Loucy (cell line): ENCODE data around the gene CDX1.

Experiments used
- H2AFZ ChIP-seq: fragments of 200-600 bp; sonication (generic); 2 replicates; pipeline ENCODE4 v1.6.0; 2016; ENCODE audit warnings: antibody characterized with exemption, mild to moderate bottlenecking, low read length, moderate library complexity
- H3F3A ChIP-seq: fragments of 200-600 bp; 2 replicates; pipeline ENCODE4 v1.6.0; 2016; ENCODE audit warnings: antibody characterized with exemption, low read depth, mild to moderate bottlenecking
- H3K27me3 ChIP-seq: fragments of 200-600 bp; sonication (generic); 2 replicates; pipeline ENCODE4 v1.6.1; 2014; ENCODE audit warnings: low read length, mild to moderate bottlenecking; ENCODE audit not compliant: insufficient read depth, poor library complexity, severe bottlenecking
- H3K36me3 ChIP-seq: fragments of 200-600 bp; sonication (generic); 2 replicates; pipeline ENCODE4 v1.6.1; 2016; ENCODE audit warnings: low read length; ENCODE audit not compliant: insufficient read depth
- H3K4me1 ChIP-seq: fragments of 200-600 bp; sonication (generic); 2 replicates; pipeline ENCODE4 v1.5.1; 2014; ENCODE audit warnings: low read length, mild to moderate bottlenecking; ENCODE audit not compliant: insufficient read depth, poor library complexity, severe bottlenecking
- H3K4me2 ChIP-seq: fragments of 200-600 bp; sonication (generic); 2 replicates; pipeline ENCODE4 v1.6.0; 2014; ENCODE audit warnings: antibody characterized with exemption, low read length, low read depth, mild to moderate bottlenecking; ENCODE audit not compliant: poor library complexity, severe bottlenecking
- H3K4me3 ChIP-seq: fragments of 200-600 bp; sonication (generic); 2 replicates; pipeline ENCODE4 v1.5.1; 2014; ENCODE audit warnings: low read length, mild to moderate bottlenecking, mixed read lengths; ENCODE audit not compliant: poor library complexity, severe bottlenecking
- H3K79me2 ChIP-seq: fragments of 200-600 bp; sonication (generic); 2 replicates; pipeline ENCODE4 v1.6.1; 2014; ENCODE audit warnings: low read length; ENCODE audit not compliant: insufficient read depth
- H3K9ac ChIP-seq: fragments of 200-600 bp; sonication (generic); 2 replicates; pipeline ENCODE4 v1.6.0; 2014; ENCODE audit warnings: mild to moderate bottlenecking, low read depth, low read length, moderate library complexity; ENCODE audit not compliant: poor library complexity, severe bottlenecking
- H3K9me2 ChIP-seq: fragments of 200-600 bp; sonication (generic); replicated peaks from 2 replicates; pipeline ENCODE4 v1.6.1; 2016; ENCODE audit warnings: low read depth, low read length, mixed read lengths
- H3K9me3 ChIP-seq: fragments of 200-600 bp; sonication (generic); 2 replicates; pipeline ENCODE4 v1.6.1; 2014; ENCODE audit warnings: mild to moderate bottlenecking, antibody characterized with exemption, low read length, low read depth; ENCODE audit not compliant: insufficient read depth
- H4K20me1 ChIP-seq: fragments of 200-600 bp; sonication (generic); 2 replicates; pipeline ENCODE4 v1.6.0; 2014; ENCODE audit warnings: antibody characterized with exemption, low read length, mild to moderate bottlenecking; ENCODE audit not compliant: insufficient read depth, poor library complexity, severe bottlenecking
- CTCF ChIP-seq: fragments of 200-600 bp; sonication (generic); conservative IDR thresholded peaks from 2 replicates; pipeline ENCODE4 v1.5.1; 2014; ENCODE audit warnings: mild to moderate bottlenecking, antibody characterized with exemption, low read length
- EZH2phosphoT487 ChIP-seq: fragments of 200-600 bp; IDR thresholded peaks from 2 replicates; pipeline ENCODE4 v1.6.1; 2018; ENCODE audit warnings: antibody characterized with exemption, mild to moderate bottlenecking, moderate library complexity, borderline replicate concordance

Gene CDX1

GRCh38 chr5:150167908-150168307, 1.3 kb downstream of the CDX1 start:
- Histone ChIP-seq H3K9ac (no peak overlapping the region), H3K9me3 (no peaks in the 10 kb centered on the region), H3K4me2 (no peak overlapping the region), H3K36me3 (no peaks in the 10 kb centered on the region), H3K27me3 (no peaks in the 10 kb centered on the region), H4K20me1 (no peaks in the 10 kb centered on the region), H3K9me2 (no peaks in the 10 kb centered on the region), H3K4me3 (no peak overlapping the region), H2AFZ (no peak overlapping the region), H3F3A (no peaks in the 10 kb centered on the region), H3K4me1 (peaks cover 18% of the 10 kb centered on the region), H3K79me2 (no peaks in the 10 kb centered on the region)
- no peak for TF ChIP-seq EZH2phosphoT487
- TF ChIP-seq CTCF: no peak; the same call in 1 of the 2 replicates

- no peaks in the 10 kb centered on the region for H3K27me3 ChIP-seq
These were observed 2.3 kb downstream of the CDX1 start for GRCh38 chr5:150168864-150169263.

DNA sequence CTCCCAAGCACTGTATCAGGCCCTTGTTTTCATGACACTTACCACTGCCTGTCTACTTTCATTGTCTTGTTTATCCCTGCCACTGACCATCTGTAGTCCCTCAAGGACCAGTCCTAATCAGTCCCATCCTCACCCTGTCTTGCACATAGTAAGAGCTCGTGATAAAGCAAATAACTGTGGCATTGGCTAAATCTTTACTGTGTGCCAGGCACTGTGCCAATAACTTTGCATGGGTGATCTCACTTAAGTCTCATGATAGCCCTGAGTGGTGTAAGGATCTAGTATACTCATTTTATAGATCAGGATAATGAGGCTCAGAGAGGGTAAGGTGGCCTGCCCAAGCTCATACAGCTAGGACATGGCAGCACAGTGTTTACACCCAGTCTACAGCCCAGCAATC, 5.6 kb downstream of the CDX1 start:
- Histone ChIP-seq H2AFZ (no peak overlapping the region), H3K79me2 (no peaks in the 10 kb centered on the region), H3K9me2 (no peaks in the 10 kb centered on the region), H3K4me3 (no peak overlapping the region), H3K36me3 (no peaks in the 10 kb centered on the region), H3K4me2 (no peak overlapping the region), H4K20me1 (no peaks in the 10 kb centered on the region), H3K9me3 (no peaks in the 10 kb centered on the region), H3K4me1 (no peaks in the 10 kb centered on the region), H3K27me3 (no peaks in the 10 kb centered on the region), H3F3A (no peaks in the 10 kb centered on the region), H3K9ac (no peak overlapping the region)
- no peak for TF ChIP-seq CTCF
- TF ChIP-seq EZH2phosphoT487: no peak

More at GRCh38 chr5:150168864-150169263, 2.3 kb downstream of the CDX1 start:
- H3K9me2 ChIP-seq: no peaks in the 10 kb centered on the region
- H3K4me3 ChIP-seq: no peak overlapping the region
- H3K4me2 ChIP-seq: no peak overlapping the region
- H3K79me2 ChIP-seq: no peaks in the 10 kb centered on the region
- no peaks in the 10 kb centered on the region for H3K9me3 ChIP-seq
- no peaks in the 10 kb centered on the region for H3F3A ChIP-seq
- no peak overlapping the region for H3K9ac ChIP-seq
- H4K20me1 ChIP-seq: no peaks in the 10 kb centered on the region
- H3K4me1 ChIP-seq: peaks cover 9% of the 10 kb centered on the region
- H2AFZ ChIP-seq: no peak overlapping the region
- TF ChIP-seq CTCF (no peak), EZH2phosphoT487 (no peak)
- H3K36me3 ChIP-seq: no peaks in the 10 kb centered on the region
